Caco-2 (cell line): ENCODE measurements around the gene AMPH. TPM values are rescaled to one million over a fixed set of nuclear protein-coding genes. Genes with fewer than 3 reads are reported as not detected.

Source experiments
- BruUV-seq: library from RNA; stranded (reverse); fragments of 400-500 nt; replicated peaks from 2 replicates; lab custom pipeline; 2021; lab: Mats Ljungman, UMichigan
- CTCF ChIA-PET: fragments of 300-600 bp; sonication (Branson Sonifier 250); formaldehyde crosslinking; loops from one replicate; lab custom pipeline; 2022; ENCODE audit warnings: antibody characterized with exemption; lab: Charles Lee
- POLR2A ChIA-PET: fragments of 300-600 bp; sonication (Branson Sonifier 250); formaldehyde crosslinking; loops from one replicate; lab custom pipeline; 2022; ENCODE audit warnings: antibody characterized with exemption; lab: Charles Lee
- DNase-seq, 2 experiments: peaks; one replicate each; pipeline versions ENCODE4 v3.0.0 to v3.0.0-alpha.2; 2020 to 2022
- H3K27me3 ChIP-seq: replicated peaks from 2 replicates; pipeline ENCODE4 v1.6.0; 2011; ENCODE audit warnings: low read length; ENCODE audit not compliant: control insufficient read depth, insufficient read depth
- H3K36me3 ChIP-seq: 2 replicates; pipeline ENCODE4 v1.5.1; 2011; ENCODE audit warnings: low read length; ENCODE audit not compliant: control insufficient read depth, insufficient read depth
- H3K4me1 ChIP-seq: fragments of 250-450 bp; sonication (Bioruptor Pico); 2 replicates; pipeline ENCODE4 v1.5.1; 2020; ENCODE audit warnings: mild to moderate bottlenecking
- H3K4me3 ChIP-seq: 2 replicates; pipeline ENCODE4 v1.5.1; 2011; ENCODE audit warnings: low read depth, mild to moderate bottlenecking, control low read depth, low read length
- H3K9me3 ChIP-seq: fragments of 250-450 bp; sonication (Bioruptor Pico); 2 replicates; pipeline ENCODE4 v1.5.1; 2020; ENCODE audit warnings: mild to moderate bottlenecking, moderate library complexity
- H3K27ac Mint-ChIP-seq: one replicate; pipeline ENCODE4 v1.8.0; 2022; ENCODE audit warnings: mixed read lengths; ENCODE audit not compliant: unreplicated experiment
- H3K27me3 Mint-ChIP-seq: one replicate; pipeline ENCODE4 v1.8.0; 2022; ENCODE audit warnings: mixed read lengths; ENCODE audit not compliant: insufficient read depth, unreplicated experiment
- H3K36me3 Mint-ChIP-seq: one replicate; pipeline ENCODE4 v1.8.0; 2022; ENCODE audit warnings: mild to moderate bottlenecking, mixed read lengths; ENCODE audit not compliant: insufficient read depth, unreplicated experiment
- H3K4me1 Mint-ChIP-seq: one replicate; pipeline ENCODE4 v1.8.0; 2022; ENCODE audit warnings: low read depth, mixed read lengths; ENCODE audit not compliant: unreplicated experiment
- H3K4me3 Mint-ChIP-seq: one replicate; pipeline ENCODE4 v1.8.0; 2022; ENCODE audit warnings: mild to moderate bottlenecking, moderate library complexity, mixed read lengths; ENCODE audit not compliant: unreplicated experiment
- H3K9me3 Mint-ChIP-seq: one replicate; pipeline ENCODE4 v1.8.0; 2022; ENCODE audit warnings: mixed read lengths; ENCODE audit not compliant: unreplicated experiment
- CTCF ChIP-seq, 2 experiments: fragments of 200-600 bp in 1 of 2; IDR thresholded peaks; 1 replicate in 1 of 2; 2 replicates in 1 of 2; pipeline versions ENCODE4 v1.5.1 to v1.8.0; 2011 to 2022; ENCODE audit warnings: antibody characterized with exemption in 1 of 2, control low read depth in 1 of 2, inconsistent platforms in 1 of 2, low read depth in 1 of 2, low read length in 1 of 2, mild to moderate bottlenecking in 1 of 2, moderate library complexity in 1 of 2; ENCODE audit not compliant: insufficient read depth in 1 of 2, severe bottlenecking in 1 of 2, unreplicated experiment in 1 of 2
- intact Hi-C: fragments of 100-400 bp; cut with micrococcal nuclease; formaldehyde crosslinking; loops from one replicate; pipeline ENCODE4 v1.10.0; 2022; ENCODE audit not compliant: unreplicated experiment
- total RNA-seq: library from RNA; stranded (reverse); gene quantifications from 2 replicates; pipeline ENCODE4 v1.2.3, GENCODE V29; 2022

Gene AMPH
- total RNA-seq, 1 experiment from 2014 or later, result not detected

GRCh38 chr7:38548605-38549004 is 82.6 kb downstream of the AMPH start:
- Mint-ChIP-seq H3K27me3 (peaks cover 17% of the 10 kb centered on the region), H3K36me3 (no peaks in the 10 kb centered on the region), H3K4me3 (no peak overlapping the region), H3K9me3 (no peaks in the 10 kb centered on the region), H3K4me1 (no peaks in the 10 kb centered on the region), H3K27ac (no peak overlapping the region)
- H3K4me1 ChIP-seq, result no peaks in the 10 kb centered on the region
- POLR2A ChIA-PET, result no interaction called here
- H3K36me3 ChIP-seq, result no peaks in the 10 kb centered on the region
- no peak for TF ChIP-seq CTCF (IDR thresholded peaks at IDR 0.05; ENCODE audit: insufficient read depth in 1 of 2, low read depth in 1 of 2, low read length in 1 of 2, severe bottlenecking in 1 of 2, unreplicated experiment in 1 of 2)
- no peak overlapping the region for H3K4me3 ChIP-seq
- intact Hi-C loops, result no loop called here
- CTCF ChIA-PET, result interaction anchor here (0.6 kb wide), 1 partner anchor 38 kb away, joined by 4 read pairs; no protein-coding TSS in a partner anchor
- H3K27me3 ChIP-seq, result no peaks in the 10 kb centered on the region
- no TSS peak for BruUV-seq
- DNase-seq, result no peak
- H3K9me3 ChIP-seq, result no peaks in the 10 kb centered on the region

GRCh38 chr7:38546763-38547162 is 84.4 kb downstream of the AMPH start:
- ChIA-PET POLR2A (no interaction called here), CTCF (no interaction called here)
- Mint-ChIP-seq H3K4me1 (no peaks in the 10 kb centered on the region), H3K36me3 (no peaks in the 10 kb centered on the region), H3K9me3 (no peaks in the 10 kb centered on the region), H3K4me3 (no peak overlapping the region), H3K27me3 (peaks cover 17% of the 10 kb centered on the region), H3K27ac (no peak overlapping the region)
- BruUV-seq, result no TSS peak
- Histone ChIP-seq H3K36me3 (no peaks in the 10 kb centered on the region), H3K4me1 (no peaks in the 10 kb centered on the region), H3K27me3 (no peaks in the 10 kb centered on the region), H3K9me3 (no peaks in the 10 kb centered on the region), H3K4me3 (no peak overlapping the region)
- no peak for TF ChIP-seq CTCF (IDR thresholded peaks at IDR 0.05; ENCODE audit: insufficient read depth in 1 of 2, low read depth in 1 of 2, low read length in 1 of 2, severe bottlenecking in 1 of 2, unreplicated experiment in 1 of 2)
- DNase-seq, result no peak
- intact Hi-C loops, result no loop called here

GRCh38 chr7:38545977-38546376 is 85.2 kb downstream of the AMPH start:
- Histone ChIP-seq H3K36me3 (no peaks in the 10 kb centered on the region), H3K4me3 (no peak overlapping the region), H3K9me3 (no peaks in the 10 kb centered on the region), H3K27me3 (no peaks in the 10 kb centered on the region), H3K4me1 (no peaks in the 10 kb centered on the region)
- H3K27ac Mint-ChIP-seq, result no peak overlapping the region
- no peaks in the 10 kb centered on the region for H3K9me3 Mint-ChIP-seq
- no peak overlapping the region for H3K4me3 Mint-ChIP-seq
- ChIA-PET CTCF (no interaction called here), POLR2A (no interaction called here)
- intact Hi-C loops, result no loop called here
- H3K4me1 Mint-ChIP-seq, result no peaks in the 10 kb centered on the region
- no peaks in the 10 kb centered on the region for H3K36me3 Mint-ChIP-seq
- no peak for DNase-seq
- peaks cover 13% of the 10 kb centered on the region for H3K27me3 Mint-ChIP-seq
- peak in 1 of 2 experiments; percentile 10 for TF ChIP-seq CTCF (IDR thresholded peaks at IDR 0.05; ENCODE audit: insufficient read depth in 1 of 2, low read depth in 1 of 2, low read length in 1 of 2, severe bottlenecking in 1 of 2, unreplicated experiment in 1 of 2)
- BruUV-seq, result no TSS peak
